ENCODE data around the gene KAT7. TPM values are rescaled to one million over a fixed set of nuclear protein-coding genes. Genes with fewer than 3 reads are reported as not detected.

KAT7 gene
- total RNA-seq, 1 donor from 2014 or later: 32.2 TPM

Other genes starting within 250 kb of the KAT7 start
- 7.7 TPM for gene NXPH3, start 212.8 kb upstream of the KAT7 start, total RNA-seq
- gene SPOP, start 110.6 kb upstream of the KAT7 start, total RNA-seq: 142 TPM
- 56.7 TPM for gene SLC35B1, start 80.7 kb upstream of the KAT7 start, total RNA-seq
- 0.82 TPM for gene FAM117A, start 24.6 kb upstream of the KAT7 start, total RNA-seq
- gene TAC4, start 59.4 kb downstream of the KAT7 start, total RNA-seq: not detected
- gene DLX4, start 180.5 kb downstream of the KAT7 start, total RNA-seq: not detected
- gene DLX3, start 206.5 kb downstream of the KAT7 start, total RNA-seq: not detected

Measured in frontal cortex (tissue), 1 donor.